K562 treated with DMSO at 1 percent for 48 hours (cell line): Measurements from ENCODE around the gene IL22RA1. TPM values are rescaled to one million over a fixed set of nuclear protein-coding genes. Genes with fewer than 3 reads are reported as not detected.

Experiments
- total RNA-seq: library from RNA; unstranded; fragments of 300-600 nt; gene quantifications from 2 replicates; pipeline ENCODE4 v1.2.3, GENCODE V29; 2022; ENCODE audit warnings: low replicate concordance; ENCODE audit errors: extremely low read depth

Gene IL22RA1
- not detected in 2 replicates for total RNA-seq

GRCh38 chr1:24142546-24143534 is at the start of gene IL22RA1:
Gene IL22RA1 (minus strand): TSS chr1:24143140. CDS start chr1:24143082, 58 bp downstream.

GRCh38 chr1:24186993-24187790 is 44.3 kb upstream of the IL22RA1 start, which contains the start of gene IFNLR1:
Gene IFNLR1 (minus strand): TSS chr1:24187289. CDS start chr1:24187248, 41 bp downstream.

GRCh38 chr1:24111996-24112779 is 30.8 kb downstream of the IL22RA1 start, which contains the start of gene MYOM3:
Gene MYOM3 (minus strand): TSS chr1:24112135. CDS start chr1:24108636, 3,499 bp downstream.

Other genes with a start within 250 kb of the IL22RA1 start
- not detected in 2 replicates for gene CNR2, start 229.8 kb downstream of the IL22RA1 start, total RNA-seq
- gene PNRC2, start 183.3 kb downstream of the IL22RA1 start, total RNA-seq: not detected in 2 replicates
- gene SRSF10, start 162.8 kb downstream of the IL22RA1 start, total RNA-seq: not detected in 2 replicates
- gene MYOM3, start 31.0 kb downstream of the IL22RA1 start, total RNA-seq: not detected in 2 replicates
- not detected in 2 replicates for gene IFNLR1, start 44.1 kb upstream of the IL22RA1 start, total RNA-seq
- not detected in 2 replicates for gene GRHL3, start 176.2 kb upstream of the IL22RA1 start, total RNA-seq